Gastrocnemius medialis (tissue), 4 donors: ENCODE data around the gene DMD. TPM values are rescaled to one million over a fixed set of nuclear protein-coding genes. Genes with fewer than 3 reads are reported as not detected.

Experiments used
- ATAC-seq, 2 donors: fragments of 150-250 bp; one replicate each; pipeline ENCODE4 v1.9.1; 2016
- DNase-seq, 2 donors: peaks; one replicate each; pipeline ENCODE4 v3.0.0-alpha.2; 2019
- H3K27ac ChIP-seq, 4 donors: fragments of 200-600 bp; sonication (generic); 1 replicate in 1 of 4; 2 replicates in 3 of 4; pipeline ENCODE4 v1.5.1; 2016 to 2018; ENCODE audit warnings: mild to moderate bottlenecking in 2 of 4, moderate library complexity in 1 of 4
- H3K27me3 ChIP-seq, 3 donors: fragments of 200-600 bp; sonication (generic) in 2 of 3; 1 replicate in 1 of 3; 2 replicates in 2 of 3; pipeline versions ENCODE4 v1.5.1 to v1.6.0; 2016 to 2019; ENCODE audit warnings: mild to moderate bottlenecking in 1 of 3, moderate library complexity in 1 of 3
- H3K36me3 ChIP-seq, 2 donors: fragments of 200-600 bp; sonication (generic) in 1 of 2; one replicate each; pipeline ENCODE4 v1.5.1; 2017 to 2018
- H3K4me1 ChIP-seq, 2 donors: fragments of 200-600 bp; sonication (generic) in 1 of 2; one replicate each; pipeline ENCODE4 v1.5.1; 2016 to 2017; ENCODE audit warnings: mild to moderate bottlenecking in 2 of 2
- H3K4me3 ChIP-seq, 4 donors: fragments of 200-600 bp; sonication (generic) in 3 of 4; 1 replicate in 1 of 4; 2 replicates in 3 of 4; pipeline ENCODE4 v1.5.1; 2016 to 2019; ENCODE audit warnings: mild to moderate bottlenecking in 2 of 4
- H3K9me3 ChIP-seq, 3 donors: fragments of 200-600 bp; sonication (generic) in 2 of 3; 1 replicate in 1 of 3; 2 replicates in 2 of 3; pipeline ENCODE4 v1.5.1; 2016 to 2019
- POLR2A ChIP-seq, 2 donors: fragments of 450-650 bp; IDR thresholded peaks; one replicate each; pipeline ENCODE4 v1.6.1; 2017; ENCODE audit warnings: antibody characterized with exemption in 2 of 2, mild to moderate bottlenecking in 2 of 2, moderate library complexity in 2 of 2
- in situ Hi-C, 4 donors: fragments of 200-750 bp; cut with MboI; loops; one replicate each; pipeline versions ENCODE4 v1.15.0 to v1.8.0; 2017; ENCODE audit warnings: low sequenced_read_pairs in 4 of 4
- intact Hi-C: fragments of 100-400 bp; cut with DNase I; formaldehyde crosslinking; loops from one replicate; pipeline ENCODE4 v1.15.1; 2023; ENCODE audit warnings: low total_unique reads
- total RNA-seq, 4 donors: library from RNA; depleted of rRNA; stranded (reverse); fragments of >200 nt; gene quantifications; one replicate each; pipeline versions ENCODE4 v1.1.0 to v1.2.3, GENCODE V29; 2016
- TF ChIP-seq, protein P1 (sequence below), 5 experiments: fragments of 450-650 bp in 3 of 5; fragments of 200-600 bp in 2 of 5; sonication (generic) in 2 of 5; IDR thresholded peaks in 4 of 5; conservative IDR thresholded peaks in 1 of 5; 1 replicate in 4 of 5; 2 replicates in 1 of 5; pipeline ENCODE4 v1.5.1; 2016 to 2019; ENCODE audit warnings: antibody characterized with exemption in 5 of 5, mild to moderate bottlenecking in 3 of 5, moderate library complexity in 3 of 5

DMD gene
- total RNA-seq, 4 donors from 2014 or later: 53.5 to 201 (median 98.9) TPM

DNA sequence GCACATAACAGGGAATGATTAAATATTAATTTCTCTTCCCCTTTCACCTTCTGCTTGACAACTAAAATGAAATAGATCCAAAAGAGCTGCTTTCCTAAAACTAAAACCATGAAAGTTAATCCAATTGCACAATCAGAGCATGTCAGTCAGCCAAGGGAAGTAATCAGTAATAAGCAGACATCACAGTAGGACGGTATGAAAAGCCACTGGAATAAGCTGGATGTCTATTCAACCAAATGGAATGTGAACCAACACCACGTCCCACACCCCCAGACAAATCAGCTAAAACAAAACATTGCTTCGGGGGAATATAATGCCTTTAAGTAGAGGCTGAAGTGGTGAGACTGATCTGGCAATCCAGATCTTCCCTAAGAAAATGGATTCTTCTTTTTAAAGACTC, 1280.1 kb downstream of the DMD start:
- Histone ChIP-seq H3K9me3 (no peaks in the 10 kb centered on the region), H3K4me1 (no peaks in the 10 kb centered on the region), H3K27me3 (no peaks in the 10 kb centered on the region), H3K36me3 (peaks cover 0 to 2% of the 10 kb centered on the region in 2 donors), H3K4me3 (no peak overlapping the region), H3K27ac (no peak overlapping the region)
- no peak for DNase-seq
- no peak for ATAC-seq
- in situ Hi-C loops: no loop called here
- TF ChIP-seq, protein P1, sequence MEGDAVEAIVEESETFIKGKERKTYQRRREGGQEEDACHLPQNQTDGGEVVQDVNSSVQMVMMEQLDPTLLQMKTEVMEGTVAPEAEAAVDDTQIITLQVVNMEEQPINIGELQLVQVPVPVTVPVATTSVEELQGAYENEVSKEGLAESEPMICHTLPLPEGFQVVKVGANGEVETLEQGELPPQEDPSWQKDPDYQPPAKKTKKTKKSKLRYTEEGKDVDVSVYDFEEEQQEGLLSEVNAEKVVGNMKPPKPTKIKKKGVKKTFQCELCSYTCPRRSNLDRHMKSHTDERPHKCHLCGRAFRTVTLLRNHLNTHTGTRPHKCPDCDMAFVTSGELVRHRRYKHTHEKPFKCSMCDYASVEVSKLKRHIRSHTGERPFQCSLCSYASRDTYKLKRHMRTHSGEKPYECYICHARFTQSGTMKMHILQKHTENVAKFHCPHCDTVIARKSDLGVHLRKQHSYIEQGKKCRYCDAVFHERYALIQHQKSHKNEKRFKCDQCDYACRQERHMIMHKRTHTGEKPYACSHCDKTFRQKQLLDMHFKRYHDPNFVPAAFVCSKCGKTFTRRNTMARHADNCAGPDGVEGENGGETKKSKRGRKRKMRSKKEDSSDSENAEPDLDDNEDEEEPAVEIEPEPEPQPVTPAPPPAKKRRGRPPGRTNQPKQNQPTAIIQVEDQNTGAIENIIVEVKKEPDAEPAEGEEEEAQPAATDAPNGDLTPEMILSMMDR (IDR thresholded peaks at IDR 0.05 in 4 of 5, conservative IDR thresholded peaks at IDR 0.05 in 1 of 5): no peak
- TF ChIP-seq POLR2A (IDR thresholded peaks at IDR 0.05): no peak
- intact Hi-C loops: no loop called here

DNA sequence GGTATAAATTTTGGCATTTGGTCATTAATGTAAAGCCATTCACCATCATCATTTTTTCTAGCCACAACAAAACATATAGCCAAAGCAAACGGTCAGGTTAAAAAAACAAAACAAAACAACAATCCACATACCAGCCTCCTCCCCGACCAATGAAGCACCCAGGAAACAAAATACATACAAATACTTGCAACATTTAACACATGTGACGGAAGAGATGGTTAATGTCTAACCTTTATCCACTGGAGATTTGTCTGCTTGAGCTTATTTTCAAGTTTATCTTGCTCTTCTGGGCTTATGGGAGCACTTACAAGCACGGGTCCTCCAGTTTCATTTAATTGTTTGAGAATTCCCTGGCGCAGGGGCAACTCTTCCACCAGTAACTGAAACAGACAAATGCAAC, 1282.0 kb downstream of the DMD start:
- Histone ChIP-seq H3K4me1 (no peaks in the 10 kb centered on the region), H3K27ac (no peak overlapping the region), H3K4me3 (no peak overlapping the region), H3K9me3 (no peaks in the 10 kb centered on the region), H3K36me3 (peaks cover 0 to 5% of the 10 kb centered on the region in 2 donors), H3K27me3 (no peaks in the 10 kb centered on the region)
- TF ChIP-seq, protein P1 (IDR thresholded peaks at IDR 0.05 in 4 of 5, conservative IDR thresholded peaks at IDR 0.05 in 1 of 5): no peak
- in situ Hi-C loops: no loop called here
- intact Hi-C loops: no loop called here
- ATAC-seq (no peak), DNase-seq (no peak)

DNA sequence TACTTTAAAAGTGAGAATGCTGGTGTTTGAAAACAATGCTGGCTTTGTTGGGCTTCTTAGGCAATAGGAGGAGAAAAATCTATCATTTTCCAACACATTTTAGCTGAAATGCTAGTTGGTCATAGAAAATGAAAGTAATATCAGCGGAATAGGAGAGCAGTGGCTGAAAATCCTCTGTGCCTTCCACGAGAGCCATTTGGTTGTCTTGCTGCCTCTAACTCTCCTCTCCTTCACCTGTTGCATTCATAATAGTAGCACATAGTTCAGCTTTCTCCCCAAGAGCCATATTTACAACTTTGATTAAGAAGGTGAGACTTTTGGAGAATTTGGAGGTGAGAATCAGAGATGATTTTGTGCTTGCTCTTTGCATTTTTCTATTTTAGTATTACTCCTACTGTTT, 1290.1 kb downstream of the DMD start:
- TF ChIP-seq, protein P1 (IDR thresholded peaks at IDR 0.05 in 4 of 5, conservative IDR thresholded peaks at IDR 0.05 in 1 of 5): no peak
- TF ChIP-seq POLR2A (IDR thresholded peaks at IDR 0.05): no peak
- Histone ChIP-seq H3K36me3 (peaks cover 0 to 3% of the 10 kb centered on the region in 2 donors), H3K4me3 (no peak overlapping the region), H3K27me3 (no peaks in the 10 kb centered on the region), H3K9me3 (no peaks in the 10 kb centered on the region), H3K27ac (no peak overlapping the region), H3K4me1 (no peaks in the 10 kb centered on the region)
- no peak for DNase-seq
- intact Hi-C loops: no loop called here
- ATAC-seq: no peak
- in situ Hi-C loops: no loop called here

DNA sequence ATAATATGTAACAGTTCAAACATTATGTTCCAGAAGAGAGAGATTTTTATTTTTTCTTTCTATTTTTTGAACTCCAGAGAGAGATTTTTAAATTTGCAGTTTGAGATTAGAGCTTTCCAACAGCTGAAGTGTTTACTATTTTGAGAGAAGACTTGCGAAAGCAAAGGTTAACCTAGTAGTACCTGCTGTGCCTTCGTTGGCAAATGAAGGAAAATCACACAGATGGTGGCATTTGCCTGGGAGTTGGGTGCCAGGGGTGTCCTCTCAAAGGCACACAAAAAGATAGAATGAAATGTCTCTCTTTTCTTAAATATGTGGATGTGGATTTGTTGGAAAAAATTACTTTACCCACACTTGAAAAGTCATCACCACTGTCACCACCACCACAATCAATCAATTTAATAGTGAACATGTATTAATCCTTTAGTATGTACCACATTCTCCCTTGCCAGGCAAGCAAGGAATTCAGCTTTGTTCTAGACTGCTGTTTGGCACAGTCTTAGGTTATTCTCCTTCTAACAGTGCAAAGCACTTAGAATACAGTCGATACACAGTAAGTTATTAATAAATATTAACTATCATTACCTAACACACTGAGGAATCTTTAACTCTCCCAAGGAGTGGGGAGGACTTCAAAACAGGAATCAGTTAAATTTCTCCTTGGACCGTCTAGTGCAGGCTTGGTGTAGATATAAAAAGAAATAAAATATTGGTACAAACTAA, 1301.3 kb downstream of the DMD start:
- intact Hi-C loops (no loop called here), in situ Hi-C loops (no loop called here)
- peak in 1 of 2 donors; percentile 79 for ATAC-seq
- Histone ChIP-seq H3K36me3 (no peaks in the 10 kb centered on the region), H3K27ac (peak overlapping the region; percentile 20 to 45 (median 34)), H3K9me3 (peaks cover 0 to 2% (median 0%) of the 10 kb centered on the region in 3 donors), H3K4me3 (no peak overlapping the region), H3K27me3 (no peaks in the 10 kb centered on the region), H3K4me1 (peaks cover 5 to 9% of the 10 kb centered on the region in 2 donors)
- DNase-seq: peak in 1 of 2 donors; percentile 11
- TF ChIP-seq, protein P1 (IDR thresholded peaks at IDR 0.05 in 4 of 5, conservative IDR thresholded peaks at IDR 0.05 in 1 of 5): no peak
- no peak for TF ChIP-seq POLR2A (IDR thresholded peaks at IDR 0.05)
